ENCODE data around the gene MYCBPAP.
A peak's percentile ranks its signal among the peaks of the same experiment; 100 is the strongest.

The MYCBPAP gene, protein sequence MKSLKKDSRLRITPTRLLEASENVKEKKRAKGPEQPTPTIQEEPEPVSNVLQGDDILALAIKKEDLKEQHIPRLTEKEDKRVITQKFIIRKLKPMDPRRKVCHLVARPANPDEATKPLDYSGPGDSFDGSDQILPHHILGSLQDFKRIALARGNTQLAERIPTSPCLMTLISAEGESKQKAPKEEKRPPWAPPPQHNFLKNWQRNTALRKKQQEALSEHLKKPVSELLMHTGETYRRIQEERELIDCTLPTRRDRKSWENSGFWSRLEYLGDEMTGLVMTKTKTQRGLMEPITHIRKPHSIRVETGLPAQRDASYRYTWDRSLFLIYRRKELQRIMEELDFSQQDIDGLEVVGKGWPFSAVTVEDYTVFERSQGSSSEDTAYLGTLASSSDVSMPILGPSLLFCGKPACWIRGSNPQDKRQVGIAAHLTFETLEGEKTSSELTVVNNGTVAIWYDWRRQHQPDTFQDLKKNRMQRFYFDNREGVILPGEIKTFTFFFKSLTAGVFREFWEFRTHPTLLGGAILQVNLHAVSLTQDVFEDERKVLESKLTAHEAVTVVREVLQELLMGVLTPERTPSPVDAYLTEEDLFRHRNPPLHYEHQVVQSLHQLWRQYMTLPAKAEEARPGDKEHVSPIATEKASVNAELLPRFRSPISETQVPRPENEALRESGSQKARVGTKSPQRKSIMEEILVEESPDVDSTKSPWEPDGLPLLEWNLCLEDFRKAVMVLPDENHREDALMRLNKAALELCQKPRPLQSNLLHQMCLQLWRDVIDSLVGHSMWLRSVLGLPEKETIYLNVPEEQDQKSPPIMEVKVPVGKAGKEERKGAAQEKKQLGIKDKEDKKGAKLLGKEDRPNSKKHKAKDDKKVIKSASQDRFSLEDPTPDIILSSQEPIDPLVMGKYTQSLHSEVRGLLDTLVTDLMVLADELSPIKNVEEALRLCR

DNA sequence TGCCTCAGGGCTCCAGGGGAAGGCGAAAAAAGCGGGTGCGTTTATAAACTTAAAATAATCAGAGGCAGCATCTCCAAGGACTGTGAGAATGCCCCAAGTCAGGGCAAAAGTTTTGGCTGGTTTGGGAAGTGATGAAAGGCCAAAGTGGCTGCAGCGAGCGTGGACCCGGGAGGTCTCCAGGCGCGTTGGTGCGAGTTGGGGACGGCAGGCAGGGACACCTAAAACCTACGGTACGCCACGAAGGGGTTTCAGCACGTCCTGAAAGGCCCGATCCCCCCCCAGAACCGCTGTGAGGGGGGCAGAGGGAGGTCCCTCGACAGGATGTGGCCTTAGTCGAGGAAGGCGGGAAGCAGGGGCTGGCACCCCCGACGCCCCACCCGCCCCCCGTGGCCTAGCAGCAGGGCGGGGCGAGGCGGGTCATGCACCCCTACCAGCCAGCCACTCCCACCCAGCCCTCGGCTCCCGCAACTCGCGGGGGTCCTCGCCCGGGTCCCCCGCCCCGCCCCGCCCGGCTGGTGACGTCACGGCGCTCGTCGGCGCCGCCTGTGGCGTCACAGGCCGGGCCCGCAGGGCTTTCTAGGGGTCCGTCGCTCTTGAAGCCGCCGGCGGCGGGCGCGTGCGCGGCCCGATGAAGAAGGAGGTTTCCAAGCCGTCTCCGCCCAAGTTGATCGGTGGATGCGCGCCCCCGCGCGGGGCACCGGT is at the start of gene MYCBPAP:
MYCBPAP (plus strand) TSS at position 569 of the 702 bp plus-strand sequence. CDS start 236 bp downstream, outside the sequence.
- H3K27me3 ChIP-seq (ENCODE audit: low read depth, low read length): 0 out of 2 replicates have a peak, but pooled peaks cover 3% of the 10 kb centered on the region
- H2AFZ ChIP-seq (ENCODE audit: low read depth, low read length): peak within 1 kb of the TSS; percentile 96
- peak within 1 kb of the TSS; percentile 64 for H3K27ac ChIP-seq (ENCODE audit: low read length)
- peak within 1 kb of the TSS; percentile 93 for H3K4me3 ChIP-seq (ENCODE audit: low read length)
- H3K9me3 ChIP-seq (ENCODE audit: insufficient read depth, low read length): no peaks in the 10 kb centered on the region
- no peaks in the 10 kb centered on the region for H4K20me1 ChIP-seq (ENCODE audit: insufficient read depth, low read length)
- peak within 1 kb of the TSS; percentile 93 for H3K4me2 ChIP-seq (ENCODE audit: low read length)
- H3K36me3 ChIP-seq (replicated peaks; ENCODE audit: low read depth, low read length): peaks cover 3% of the 10 kb centered on the region
- peak; percentile 31; the same call in 1 of the 2 replicates for TF ChIP-seq CTCF (IDR thresholded peaks at IDR 0.05; ENCODE audit: low read depth, low read length)
- no peak for TF ChIP-seq EZH2phosphoT487 (IDR thresholded peaks at IDR 0.05; ENCODE audit: low read depth)
- peak within 1 kb of the TSS; percentile 91 for H3K9ac ChIP-seq (ENCODE audit: low read length)
- peaks cover 18% of the 10 kb centered on the region for H3K79me2 ChIP-seq (ENCODE audit: low read length)
- peaks cover 36% of the 10 kb centered on the region for H3K4me1 ChIP-seq (ENCODE audit: low read length)

DNA sequence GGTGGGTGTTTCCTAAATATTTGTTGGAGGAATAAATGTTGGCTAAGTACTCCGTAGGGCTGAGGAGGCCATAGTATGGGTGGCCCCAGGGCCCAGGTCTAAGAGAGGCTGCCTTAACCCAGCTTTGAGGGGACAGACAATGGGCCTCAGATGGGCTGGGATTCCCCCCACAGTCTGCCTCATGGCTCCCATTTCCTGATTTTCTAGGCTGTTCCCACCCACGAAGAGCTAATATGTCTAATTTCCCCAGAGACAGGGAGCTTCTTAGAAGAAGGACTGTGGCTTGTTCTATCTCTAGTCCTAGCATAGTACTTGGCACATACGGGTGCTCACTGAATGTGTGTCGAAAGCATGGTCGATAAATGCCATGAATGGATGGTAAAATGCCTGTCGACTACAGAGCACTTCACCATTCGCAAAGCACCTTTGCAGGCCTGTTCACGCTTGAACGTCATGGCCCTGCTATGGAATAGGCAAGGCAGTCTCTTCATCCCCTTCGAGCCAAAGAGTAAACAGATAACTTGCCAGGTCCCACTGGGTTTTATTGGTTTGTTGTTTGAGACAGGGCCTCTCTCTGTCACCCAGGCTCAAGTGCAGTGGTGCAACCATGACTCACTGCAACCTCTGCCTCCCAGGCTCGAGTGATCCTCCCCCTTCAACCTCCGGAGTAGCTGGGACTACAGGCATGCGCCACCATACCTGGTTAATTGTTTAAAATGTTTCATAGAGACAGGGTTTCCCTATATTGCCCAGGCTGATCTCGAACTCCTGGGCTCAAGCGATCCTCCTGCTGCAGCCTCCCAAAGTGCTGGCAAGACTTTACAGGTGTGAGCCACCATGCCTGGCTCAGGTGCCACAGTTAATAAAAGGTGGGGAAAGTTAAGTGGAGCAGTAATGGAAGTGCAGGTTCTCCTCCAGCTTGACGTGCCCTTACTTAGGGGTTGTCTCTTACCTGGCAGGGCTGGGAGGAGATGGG is 49.2 kb upstream of the MYCBPAP start:
- TF ChIP-seq CTCF (IDR thresholded peaks at IDR 0.05; ENCODE audit: low read depth, low read length): no peak
- no peak for TF ChIP-seq EZH2phosphoT487 (IDR thresholded peaks at IDR 0.05; ENCODE audit: low read depth)
- Histone ChIP-seq H3K4me1 (ENCODE audit: low read length) (0 out of 2 replicates have a peak, but pooled peaks cover 8% of the 10 kb centered on the region), H3K4me3 (ENCODE audit: low read length) (no peak overlapping the region), H3K9me3 (ENCODE audit: insufficient read depth, low read length) (no peaks in the 10 kb centered on the region), H3K27ac (ENCODE audit: low read length) (no peak overlapping the region), H3K79me2 (ENCODE audit: low read length) (no peaks in the 10 kb centered on the region), H3K4me2 (ENCODE audit: low read length) (no peak overlapping the region), H3K36me3 (replicated peaks; ENCODE audit: low read depth, low read length) (no peaks in the 10 kb centered on the region), H2AFZ (ENCODE audit: low read depth, low read length) (no peak overlapping the region), H3K9ac (ENCODE audit: low read length) (no peak overlapping the region), H3K27me3 (ENCODE audit: low read depth, low read length) (no peaks in the 10 kb centered on the region), H4K20me1 (ENCODE audit: insufficient read depth, low read length) (no peaks in the 10 kb centered on the region)

GRCh38 chr17:50459756-50460155 is 48.5 kb upstream of the MYCBPAP start:
- Histone ChIP-seq H3K9ac (ENCODE audit: low read length) (no peak overlapping the region), H3K4me2 (ENCODE audit: low read length) (no peak overlapping the region), H3K36me3 (replicated peaks; ENCODE audit: low read depth, low read length) (no peaks in the 10 kb centered on the region), H3K79me2 (ENCODE audit: low read length) (no peaks in the 10 kb centered on the region), H2AFZ (ENCODE audit: low read depth, low read length) (no peak overlapping the region), H3K27me3 (ENCODE audit: low read depth, low read length) (no peaks in the 10 kb centered on the region), H3K27ac (ENCODE audit: low read length) (no peak overlapping the region), H3K4me3 (ENCODE audit: low read length) (no peak overlapping the region), H4K20me1 (ENCODE audit: insufficient read depth, low read length) (no peaks in the 10 kb centered on the region), H3K4me1 (ENCODE audit: low read length) (peaks cover 15% of the 10 kb centered on the region; the same call in 1 of the 2 replicates), H3K9me3 (ENCODE audit: insufficient read depth, low read length) (no peaks in the 10 kb centered on the region)
- TF ChIP-seq EZH2phosphoT487 (IDR thresholded peaks at IDR 0.05; ENCODE audit: low read depth) (no peak), CTCF (IDR thresholded peaks at IDR 0.05; ENCODE audit: low read depth, low read length) (no peak)
